GM18520 (cell line): ENCODE measurements around the gene ITGA2.

Experiments
- ATAC-seq: cut with Tn5 transposase; IDR thresholded peaks from one replicate; pipeline ENCODE4 v1.9.1; 2021; ENCODE audit not compliant: unreplicated experiment

The ITGA2 gene

DNA sequence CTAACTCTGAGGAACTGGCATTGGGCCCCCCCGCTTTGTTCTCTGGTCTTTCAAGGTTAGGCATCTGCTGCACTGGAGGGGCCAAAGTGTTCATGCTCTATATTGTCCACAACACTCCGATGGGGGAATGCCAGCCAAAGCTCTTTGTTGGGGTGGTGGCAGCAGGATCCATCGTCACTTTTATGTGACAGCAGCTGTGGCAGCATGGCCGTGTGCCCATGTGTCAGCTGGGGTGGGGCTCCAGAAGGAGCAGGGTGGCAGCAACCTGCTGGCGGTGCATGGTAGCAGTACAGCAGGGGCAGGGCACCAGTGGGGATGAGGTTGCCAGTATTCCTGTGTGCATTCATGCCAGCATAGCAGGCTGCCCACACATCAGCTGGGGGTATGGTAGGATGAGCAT, 28.2 kb downstream of the ITGA2 start:
- ATAC-seq = no peak

DNA sequence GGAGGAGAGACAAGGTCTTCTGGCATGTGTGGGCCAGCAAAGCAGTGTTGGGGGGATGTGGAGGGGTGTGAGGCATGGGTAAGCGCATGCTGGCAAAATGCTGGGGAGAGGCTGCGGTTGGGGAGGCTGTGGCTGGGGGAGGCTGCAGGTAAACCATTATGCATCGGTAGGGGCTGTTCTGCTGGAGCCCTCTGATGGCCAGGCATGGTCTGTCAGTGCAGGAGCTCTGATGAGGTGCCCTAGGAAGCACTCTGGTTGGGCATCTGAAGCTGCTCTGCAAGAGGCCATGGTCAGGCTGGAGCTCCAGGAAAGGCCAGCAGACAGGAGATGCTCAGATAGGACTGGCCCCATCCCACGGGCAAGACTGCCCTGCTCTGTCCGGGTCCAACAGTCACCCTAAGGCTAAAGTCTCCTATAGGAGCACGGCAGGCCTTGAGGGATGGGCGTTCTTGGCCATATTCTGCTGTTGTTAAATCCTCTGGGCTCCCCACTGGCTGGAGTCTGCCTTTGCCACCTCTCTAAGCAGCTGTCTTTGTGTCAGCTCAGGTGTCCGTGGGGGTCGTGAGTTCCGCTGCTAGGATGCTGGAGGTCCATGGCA, 28.7 kb downstream of the ITGA2 start:
- no peak for ATAC-seq

DNA sequence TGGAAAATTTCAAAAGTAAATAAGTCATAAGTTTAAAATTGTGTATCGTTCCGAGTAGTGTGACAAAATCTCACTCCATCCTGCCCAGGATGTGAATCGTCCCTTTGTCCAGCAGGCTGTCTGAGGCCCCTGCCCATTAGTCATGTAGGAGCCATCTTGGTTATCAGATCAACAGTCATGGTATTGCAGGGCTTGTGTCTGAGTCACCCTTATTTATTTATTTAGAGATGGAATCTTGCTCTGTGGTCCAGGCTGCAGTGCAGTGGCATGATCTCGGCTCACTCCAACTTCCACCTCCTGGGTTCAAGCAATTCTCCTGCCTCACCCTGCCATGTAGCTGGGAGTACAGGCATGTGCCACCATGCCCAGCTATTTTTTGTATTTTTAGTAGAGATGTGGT, 30.2 kb downstream of the ITGA2 start:
- no peak for ATAC-seq

- ATAC-seq = no peak
Observed at GRCh38 chr5:53022930-53023511, 33.9 kb downstream of the ITGA2 start.

GRCh38 chr5:53023969-53024368, 34.8 kb downstream of the ITGA2 start:
- peak; percentile 88 for ATAC-seq

- ATAC-seq = no peak
Observed at GRCh38 chr5:53024535-53024934, 35.4 kb downstream of the ITGA2 start.

GRCh38 chr5:53025487-53025886, 36.3 kb downstream of the ITGA2 start:
- ATAC-seq = no peak

GRCh38 chr5:53027913-53028312, 38.8 kb downstream of the ITGA2 start:
- no peak for ATAC-seq

GRCh38 chr5:53029608-53030007, 40.5 kb downstream of the ITGA2 start:
- no peak for ATAC-seq

DNA sequence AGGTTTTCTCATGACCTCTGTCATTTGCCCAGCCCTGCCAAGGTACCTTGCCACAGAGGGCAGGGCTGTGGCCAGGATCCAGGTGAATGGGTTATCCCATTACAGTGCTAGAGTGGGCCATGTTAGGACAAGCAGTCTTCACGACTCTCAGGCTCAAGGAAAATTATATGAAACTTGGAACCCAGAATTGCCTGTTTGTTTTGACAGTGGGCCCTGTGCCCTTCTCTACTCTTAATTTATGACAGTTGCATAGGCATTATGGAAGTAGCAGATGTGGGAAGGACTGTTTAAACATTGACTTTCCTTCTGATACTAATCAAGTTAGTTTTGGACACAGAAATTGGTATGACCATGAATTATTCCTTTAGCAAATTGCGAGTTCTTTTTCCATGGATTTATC, 41.7 kb downstream of the ITGA2 start:
- no peak for ATAC-seq

- no peak for ATAC-seq
Observed at GRCh38 chr5:53031695-53032096, 42.5 kb downstream of the ITGA2 start.

GRCh38 chr5:53032188-53032587, 43.0 kb downstream of the ITGA2 start:
- ATAC-seq = no peak

GRCh38 chr5:53034832-53035231, 45.7 kb downstream of the ITGA2 start:
- ATAC-seq = no peak

DNA sequence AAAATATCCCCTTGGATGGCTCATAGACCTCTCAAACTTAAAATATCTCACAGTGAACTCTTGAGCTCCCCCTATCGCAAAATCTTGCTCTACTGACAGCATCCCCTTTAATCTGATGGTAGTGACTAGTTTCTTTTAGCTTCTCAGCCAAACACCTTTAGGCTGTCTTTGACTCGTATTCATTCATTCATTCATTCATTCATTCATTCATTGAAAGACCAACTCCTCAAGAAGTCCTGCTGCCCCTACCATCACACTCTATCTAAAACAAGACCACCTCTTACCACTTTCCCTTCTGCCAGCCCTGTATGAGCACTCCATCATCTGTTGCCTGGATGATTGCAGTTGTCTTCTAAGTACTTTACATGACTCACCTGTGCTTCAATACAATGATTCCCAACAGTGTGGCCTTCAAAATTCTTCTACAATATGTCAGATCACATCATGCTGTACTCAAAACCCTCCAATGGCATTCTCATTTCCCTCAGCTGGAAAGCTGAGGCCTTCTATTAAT, 46.8 kb downstream of the ITGA2 start:
- ATAC-seq = no peak

DNA sequence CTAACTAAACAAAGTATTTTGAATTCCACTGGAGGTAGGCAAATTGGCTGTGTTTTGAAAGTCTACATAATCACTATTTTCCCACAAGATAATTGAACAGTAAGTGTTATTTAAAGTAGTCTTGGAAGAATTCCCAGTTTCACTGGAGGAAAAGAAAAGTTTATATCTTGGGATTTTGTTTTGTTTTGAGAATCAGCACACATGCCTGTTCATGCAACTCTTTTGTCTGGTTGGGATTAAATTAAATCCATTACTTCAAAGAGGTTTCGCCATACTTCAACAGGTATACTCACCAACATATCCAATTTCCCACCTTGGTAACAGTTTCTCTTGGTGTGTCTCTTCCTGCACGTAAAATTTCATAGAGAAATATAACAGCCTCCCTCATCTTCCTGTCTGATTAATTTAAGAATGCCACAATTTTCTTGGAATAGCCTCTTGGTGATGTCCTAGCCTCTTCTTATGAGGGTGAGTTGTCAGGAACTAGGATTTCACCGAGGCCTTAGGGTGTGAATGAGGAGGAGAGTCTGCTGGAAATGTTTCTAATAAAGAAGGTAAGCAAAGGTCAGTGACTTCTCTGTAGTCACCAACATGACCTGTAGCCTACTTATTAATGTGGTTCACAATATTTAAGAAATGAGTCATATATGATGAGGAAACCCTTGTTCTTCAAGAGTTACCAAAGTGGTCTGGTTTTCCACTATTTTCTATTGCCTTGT, 48.1 kb downstream of the ITGA2 start:
- ATAC-seq = no peak

- ATAC-seq = no peak
Observed at GRCh38 chr5:53038196-53038847, 49.2 kb downstream of the ITGA2 start.

DNA sequence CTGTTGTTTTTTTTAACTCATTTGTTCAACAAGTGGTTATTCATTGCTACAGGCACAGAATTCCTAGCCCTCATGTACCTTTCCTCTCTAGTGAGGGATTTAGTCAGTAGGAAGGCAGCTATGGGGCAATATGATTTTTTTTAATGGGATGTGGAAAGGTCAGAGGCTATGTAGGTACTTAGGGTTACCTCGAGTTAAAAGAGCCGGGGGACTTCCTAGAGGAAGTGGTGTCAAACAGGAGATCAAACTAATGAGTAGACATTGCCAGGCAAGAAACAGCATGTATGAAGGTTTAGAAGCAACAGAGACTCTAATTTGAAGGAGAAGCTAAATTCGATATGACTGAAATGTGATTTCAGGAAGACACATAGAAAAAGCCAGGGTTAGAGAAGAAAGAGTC, 50.7 kb downstream of the ITGA2 start:
- no peak for ATAC-seq

DNA sequence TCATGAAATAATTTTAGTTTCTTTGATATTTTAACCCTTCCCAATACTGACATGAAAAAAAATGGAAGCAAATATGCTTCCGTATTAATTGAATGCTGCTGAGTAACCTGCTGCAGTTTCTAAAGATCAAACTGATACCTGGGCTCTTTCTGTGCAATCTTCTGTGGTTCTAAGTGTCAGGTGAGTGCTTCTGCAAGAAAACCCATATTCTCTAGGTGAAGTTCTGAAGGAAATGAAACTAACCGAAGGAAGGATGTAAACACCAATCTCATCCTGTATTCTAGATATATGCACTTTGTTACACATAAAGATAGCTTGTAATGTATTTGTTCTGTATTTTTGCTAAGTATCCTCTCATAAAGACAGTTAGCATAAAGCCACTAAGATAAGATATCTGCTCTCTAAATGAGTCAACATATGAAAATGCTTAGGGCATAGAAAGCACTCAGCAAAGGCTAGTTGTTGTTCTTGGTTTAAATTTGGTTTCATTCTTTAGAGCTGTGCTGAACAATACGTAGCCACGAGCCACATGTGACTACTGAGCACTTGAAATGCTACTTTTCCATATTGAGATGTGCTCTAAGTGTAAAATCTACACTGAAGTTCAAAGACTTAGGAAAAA, 52.0 kb downstream of the ITGA2 start:
- peak; percentile 97 for ATAC-seq

DNA sequence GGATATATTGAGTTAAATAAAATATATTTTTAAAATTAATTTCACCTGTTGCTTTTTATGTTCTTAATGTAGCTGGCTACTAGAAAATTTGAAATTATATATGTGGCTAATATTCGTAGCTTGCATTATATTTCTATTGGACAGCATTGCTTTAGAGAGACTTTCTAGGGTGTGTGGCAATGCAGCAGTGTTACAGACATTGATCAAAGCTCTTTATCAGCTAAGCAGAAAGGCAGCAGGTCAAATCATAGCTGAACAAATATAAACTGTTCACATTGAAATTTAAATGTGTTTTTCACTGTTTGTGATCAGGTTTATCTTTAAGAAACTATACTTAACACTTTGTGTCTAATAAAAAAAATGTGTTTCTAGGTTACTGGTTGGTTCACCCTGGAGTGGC, 52.6 kb downstream of the ITGA2 start:
- ATAC-seq = no peak

GRCh38 chr5:53045263-53045662, 56.1 kb downstream of the ITGA2 start:
- no peak for ATAC-seq

DNA sequence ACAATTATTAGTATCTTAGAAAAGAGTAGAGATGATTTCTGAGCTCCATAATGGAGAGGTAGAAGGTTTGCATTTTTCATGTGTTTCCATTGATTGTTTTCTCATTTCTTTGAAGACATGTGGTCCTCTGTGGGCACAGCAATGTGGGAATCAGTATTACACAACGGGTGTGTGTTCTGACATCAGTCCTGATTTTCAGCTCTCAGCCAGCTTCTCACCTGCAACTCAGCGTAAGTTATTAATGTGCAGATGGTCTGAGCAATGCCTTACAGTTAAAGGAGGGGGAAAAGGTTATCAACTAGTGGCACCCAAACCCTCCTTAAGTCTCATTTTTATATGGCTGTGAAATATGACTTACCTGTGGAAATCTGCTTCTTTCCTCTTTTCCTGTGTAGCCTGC, 59.1 kb downstream of the ITGA2 start:
- no peak for ATAC-seq
